AG09319 (cell line): ENCODE data around the gene LHX1.

Experiments used
- DNase-seq: peaks from one replicate; pipeline ENCODE4 v3.0.0-alpha.2; 2010; ENCODE audit warnings: low read depth; ENCODE audit errors: extremely low read depth
- TF ChIP-seq, protein P1 (sequence below): IDR thresholded peaks from 2 replicates; pipeline ENCODE4 v1.5.1; 2011; ENCODE audit warnings: low read depth, mild to moderate bottlenecking, inconsistent platforms, low read length, moderate library complexity

The LHX1 gene

DNA sequence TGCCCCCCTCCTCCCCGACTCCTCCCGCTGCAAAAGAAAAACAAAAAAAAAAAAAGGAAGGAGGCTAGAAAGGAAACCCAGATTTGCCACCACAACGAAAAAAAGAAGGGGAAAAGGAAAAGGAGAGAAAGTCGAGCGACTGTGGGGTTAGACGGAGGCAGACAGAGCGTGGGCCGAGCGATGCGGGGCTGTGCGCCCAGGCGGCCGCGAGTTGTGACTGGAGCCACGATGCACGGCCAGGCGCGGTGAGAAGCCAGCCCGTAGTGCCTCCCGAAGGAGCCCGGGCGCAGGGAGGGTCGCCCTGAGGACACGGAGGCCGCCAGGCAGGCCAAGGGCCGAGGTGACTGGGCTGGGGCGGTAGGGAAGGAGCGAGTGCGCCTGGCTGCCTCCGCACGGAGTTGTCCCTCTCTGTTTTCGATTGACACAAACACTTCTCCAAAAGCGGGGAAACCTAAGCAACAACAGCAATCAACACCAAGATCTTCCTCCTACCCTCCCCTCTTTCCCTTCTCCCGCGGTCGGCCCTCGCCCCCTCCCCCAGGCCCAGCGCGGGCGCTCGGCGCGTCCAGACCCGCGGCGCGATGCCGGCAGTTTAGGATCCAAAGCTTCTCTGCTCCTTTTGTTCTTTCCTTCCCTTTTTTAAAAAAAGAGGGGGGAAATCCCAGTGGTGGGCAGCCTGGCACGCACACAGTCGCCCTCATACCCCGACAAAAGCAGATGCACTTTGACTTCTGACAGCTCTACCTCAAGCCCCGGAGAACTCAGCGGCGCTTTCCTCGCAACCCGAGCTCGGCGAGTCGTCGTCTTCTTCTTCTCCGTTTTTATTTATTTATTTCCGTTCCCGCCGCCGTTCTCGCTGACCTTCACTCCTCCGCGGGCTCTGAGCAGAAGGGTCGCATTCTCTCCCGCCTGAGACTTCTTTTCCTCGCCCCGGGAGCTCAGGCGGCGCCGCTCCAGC lies at the start of gene LHX1:
Gene LHX1 (plus strand): TSS at position 475 of the 958 bp plus-strand sequence. CDS start 723 bp downstream, outside the sequence.
- TF ChIP-seq, protein P1, sequence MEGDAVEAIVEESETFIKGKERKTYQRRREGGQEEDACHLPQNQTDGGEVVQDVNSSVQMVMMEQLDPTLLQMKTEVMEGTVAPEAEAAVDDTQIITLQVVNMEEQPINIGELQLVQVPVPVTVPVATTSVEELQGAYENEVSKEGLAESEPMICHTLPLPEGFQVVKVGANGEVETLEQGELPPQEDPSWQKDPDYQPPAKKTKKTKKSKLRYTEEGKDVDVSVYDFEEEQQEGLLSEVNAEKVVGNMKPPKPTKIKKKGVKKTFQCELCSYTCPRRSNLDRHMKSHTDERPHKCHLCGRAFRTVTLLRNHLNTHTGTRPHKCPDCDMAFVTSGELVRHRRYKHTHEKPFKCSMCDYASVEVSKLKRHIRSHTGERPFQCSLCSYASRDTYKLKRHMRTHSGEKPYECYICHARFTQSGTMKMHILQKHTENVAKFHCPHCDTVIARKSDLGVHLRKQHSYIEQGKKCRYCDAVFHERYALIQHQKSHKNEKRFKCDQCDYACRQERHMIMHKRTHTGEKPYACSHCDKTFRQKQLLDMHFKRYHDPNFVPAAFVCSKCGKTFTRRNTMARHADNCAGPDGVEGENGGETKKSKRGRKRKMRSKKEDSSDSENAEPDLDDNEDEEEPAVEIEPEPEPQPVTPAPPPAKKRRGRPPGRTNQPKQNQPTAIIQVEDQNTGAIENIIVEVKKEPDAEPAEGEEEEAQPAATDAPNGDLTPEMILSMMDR = no peak
- no peak for DNase-seq

DNA sequence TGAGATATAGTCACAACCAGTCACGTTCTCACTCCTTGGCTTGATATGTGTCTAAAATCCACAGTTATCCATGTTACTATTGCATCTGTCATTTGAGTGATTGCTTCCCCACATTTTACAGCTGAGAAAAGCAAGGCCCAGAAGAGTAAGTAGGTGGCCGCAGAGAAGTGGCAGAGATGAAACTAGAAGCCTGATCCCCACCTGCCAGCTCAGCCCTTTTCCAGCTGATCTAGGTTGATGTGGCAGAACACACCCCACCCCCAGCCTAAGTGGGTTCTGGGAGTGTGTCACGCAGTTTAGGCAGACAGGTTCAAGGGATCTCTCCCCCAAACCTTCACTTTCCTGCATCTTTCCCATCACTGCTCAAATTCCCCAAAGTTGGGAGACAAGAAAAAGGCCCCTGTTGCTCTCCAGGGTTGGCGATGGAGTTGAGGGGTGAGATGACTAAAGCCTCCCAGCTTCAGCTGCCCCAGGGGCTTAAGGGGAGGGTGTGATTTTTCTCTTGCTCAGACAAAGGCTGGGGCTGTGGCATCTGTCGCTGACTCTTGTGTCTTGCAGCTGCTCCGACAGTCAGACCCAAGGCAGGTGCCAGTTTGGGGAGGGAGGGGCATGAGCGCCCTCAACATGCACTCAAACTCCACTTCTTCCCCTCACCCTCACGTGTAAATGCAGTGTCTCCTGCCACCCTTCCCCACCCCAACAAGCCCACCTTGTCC lies 48.9 kb upstream of the LHX1 start:
- DNase-seq = no peak
- TF ChIP-seq, protein P1 = no peak

DNA sequence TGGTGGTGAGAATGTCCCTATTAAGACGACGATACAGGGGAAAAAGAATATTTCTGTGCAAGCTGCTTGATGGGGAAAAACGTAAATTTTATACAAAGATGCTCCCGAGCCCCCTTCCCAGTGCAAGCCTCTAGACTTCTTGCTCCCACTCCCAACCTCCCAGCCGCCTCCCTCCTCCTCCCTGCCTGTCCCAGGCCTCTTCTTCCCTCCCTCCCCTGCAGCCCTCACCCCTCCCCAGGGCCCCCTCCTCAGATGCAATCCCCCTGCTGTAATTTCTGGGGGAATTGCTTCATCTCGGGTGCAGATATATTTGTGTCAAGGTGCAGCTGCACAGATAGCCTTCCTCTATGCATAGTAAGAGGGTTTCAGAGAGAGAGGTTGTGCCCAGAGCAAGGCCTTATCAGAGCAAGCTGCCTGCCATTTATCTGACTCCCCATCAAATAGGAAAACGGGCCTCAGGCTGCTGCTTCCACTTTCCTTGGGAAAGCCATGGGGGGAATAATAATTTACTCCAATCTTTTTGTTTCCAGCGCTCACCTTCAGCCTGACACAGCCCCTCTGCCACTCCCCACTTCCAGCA lies 47.4 kb upstream of the LHX1 start:
- no peak for DNase-seq
- TF ChIP-seq, protein P1 = no peak

DNA sequence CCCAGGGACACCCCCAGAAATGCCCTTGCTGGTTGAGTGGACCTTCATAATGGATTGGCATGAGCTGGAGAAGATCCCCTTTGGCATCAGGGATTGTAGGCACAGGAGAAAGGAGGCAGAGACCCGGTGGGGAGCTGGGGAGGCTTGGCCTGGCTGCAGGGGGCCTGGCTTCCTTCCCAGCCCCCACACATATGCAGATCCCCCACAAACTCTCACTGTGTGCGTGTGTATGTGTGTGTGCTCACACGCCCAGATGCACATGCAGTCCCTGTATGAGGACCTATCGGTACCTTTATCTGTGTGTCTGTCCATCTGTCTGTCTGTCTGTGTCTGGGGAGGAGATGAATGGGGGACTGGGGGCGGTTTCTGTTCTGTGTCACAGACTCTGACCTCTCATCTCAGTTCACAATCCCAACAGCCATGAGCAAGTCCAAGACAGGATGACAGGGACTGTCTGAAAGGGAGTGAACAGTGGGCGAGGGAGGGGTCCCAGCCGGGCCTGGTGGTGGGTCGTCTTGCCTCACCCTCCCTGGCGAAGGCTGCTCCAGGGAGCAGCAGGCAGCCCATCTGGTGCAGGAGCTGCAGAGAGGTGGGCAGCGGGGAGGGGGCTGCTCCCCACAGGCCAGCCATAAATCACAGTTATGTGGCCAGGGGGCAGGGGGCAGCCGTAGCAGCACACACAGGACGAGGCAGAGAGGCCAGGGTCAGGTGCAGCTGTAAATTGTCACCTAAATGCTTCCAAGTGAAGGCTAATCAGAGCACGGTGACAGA lies 46.7 kb upstream of the LHX1 start:
- no peak for DNase-seq
- TF ChIP-seq, protein P1 = no peak

DNA sequence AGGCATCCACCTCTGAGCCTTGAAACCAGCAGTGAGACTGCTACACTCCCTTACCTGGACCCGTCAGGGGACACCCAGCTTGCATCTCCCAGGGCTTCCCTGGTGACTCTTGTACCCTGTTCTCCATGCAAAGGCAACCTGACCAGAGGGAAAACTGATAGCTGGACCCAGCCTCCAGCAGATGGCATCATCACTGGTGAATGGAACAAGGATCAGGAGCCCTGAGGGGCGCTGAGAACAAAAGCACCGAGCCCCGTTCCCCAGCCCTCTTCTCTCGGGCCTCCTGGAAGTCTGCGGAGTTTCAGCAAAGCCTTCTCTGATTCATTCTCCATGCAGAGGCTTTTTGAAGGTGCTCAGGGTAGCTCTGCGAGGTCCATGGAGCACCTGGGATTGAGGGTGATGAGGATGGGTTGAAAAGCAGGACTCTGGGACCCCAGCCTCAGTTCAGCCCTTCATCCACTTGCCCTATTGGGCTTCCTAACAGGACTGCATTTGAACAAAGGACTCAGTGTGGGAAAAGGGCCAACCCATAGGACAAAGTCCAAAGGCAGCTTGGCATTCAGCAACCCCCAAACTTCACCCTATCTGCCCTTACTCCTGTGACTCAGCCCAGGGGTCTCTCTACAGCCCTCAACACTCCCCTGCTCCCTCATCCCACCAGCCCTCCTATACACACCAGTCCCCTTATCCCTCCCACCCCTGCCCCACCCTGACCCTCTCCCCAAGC lies 45.0 kb upstream of the LHX1 start:
- TF ChIP-seq, protein P1 = no peak
- no peak for DNase-seq

DNA sequence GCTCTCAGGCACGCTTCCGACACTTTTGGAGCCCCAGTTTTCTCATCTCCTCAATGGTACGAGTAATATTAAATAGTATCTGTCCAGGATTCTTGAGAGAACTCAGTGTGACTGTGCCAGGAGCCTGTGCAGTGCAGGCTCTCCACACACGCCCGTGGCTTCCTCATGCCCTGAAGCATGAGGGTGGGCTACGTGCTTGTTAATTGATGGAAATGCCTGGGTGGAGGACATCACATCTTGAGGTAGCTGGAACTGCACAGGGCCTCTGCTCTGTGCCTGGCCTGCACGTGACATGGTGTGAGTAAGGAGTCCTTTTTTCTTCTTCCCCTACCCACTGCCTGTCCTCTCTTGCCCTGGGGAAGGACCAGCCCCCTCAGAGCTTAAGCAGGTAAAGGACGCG lies 43.1 kb upstream of the LHX1 start:
- TF ChIP-seq, protein P1 = no peak
- DNase-seq = no peak
